Esophagus squamous epithelium (tissue), 4 donors: Measurements from ENCODE around the gene KCNAB1.

Source experiments
- POLR2A ChIP-seq, 4 donors: fragments of 450-650 bp; IDR thresholded peaks; one replicate each; pipeline ENCODE4 v1.6.1; 2017; ENCODE audit warnings: antibody characterized with exemption in 4 of 4, mild to moderate bottlenecking in 4 of 4, moderate library complexity in 3 of 4
- TF ChIP-seq, protein P1 (sequence below), 6 experiments: fragments of 450-650 bp in 4 of 6; fragments of 200-600 bp in 2 of 6; sonication (generic) in 2 of 6; IDR thresholded peaks; one replicate each; pipeline ENCODE4 v1.5.1; 2016 to 2019; ENCODE audit warnings: antibody characterized with exemption in 6 of 6, mild to moderate bottlenecking in 4 of 6, moderate library complexity in 4 of 6

DNA sequence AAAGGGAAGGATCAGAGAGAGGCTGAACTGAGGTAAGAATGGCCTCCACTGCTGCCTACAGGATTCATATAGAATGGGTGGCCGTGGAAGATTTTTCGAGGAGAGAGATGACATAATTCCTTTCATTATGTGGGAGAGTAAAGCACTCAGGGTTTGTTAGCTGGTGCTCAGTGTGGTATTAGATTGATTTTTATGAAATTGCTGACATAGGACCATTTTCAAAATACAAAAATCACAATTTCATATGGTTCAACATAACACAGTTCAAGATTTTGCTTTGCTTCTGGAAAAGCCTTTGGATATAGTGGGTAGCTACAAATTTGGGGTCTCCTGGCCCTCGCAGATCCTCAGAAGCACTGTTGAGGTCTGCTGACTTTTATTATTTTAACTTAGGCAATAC lies 95.4 kb downstream of the KCNAB1 start:
- TF ChIP-seq, protein P1, sequence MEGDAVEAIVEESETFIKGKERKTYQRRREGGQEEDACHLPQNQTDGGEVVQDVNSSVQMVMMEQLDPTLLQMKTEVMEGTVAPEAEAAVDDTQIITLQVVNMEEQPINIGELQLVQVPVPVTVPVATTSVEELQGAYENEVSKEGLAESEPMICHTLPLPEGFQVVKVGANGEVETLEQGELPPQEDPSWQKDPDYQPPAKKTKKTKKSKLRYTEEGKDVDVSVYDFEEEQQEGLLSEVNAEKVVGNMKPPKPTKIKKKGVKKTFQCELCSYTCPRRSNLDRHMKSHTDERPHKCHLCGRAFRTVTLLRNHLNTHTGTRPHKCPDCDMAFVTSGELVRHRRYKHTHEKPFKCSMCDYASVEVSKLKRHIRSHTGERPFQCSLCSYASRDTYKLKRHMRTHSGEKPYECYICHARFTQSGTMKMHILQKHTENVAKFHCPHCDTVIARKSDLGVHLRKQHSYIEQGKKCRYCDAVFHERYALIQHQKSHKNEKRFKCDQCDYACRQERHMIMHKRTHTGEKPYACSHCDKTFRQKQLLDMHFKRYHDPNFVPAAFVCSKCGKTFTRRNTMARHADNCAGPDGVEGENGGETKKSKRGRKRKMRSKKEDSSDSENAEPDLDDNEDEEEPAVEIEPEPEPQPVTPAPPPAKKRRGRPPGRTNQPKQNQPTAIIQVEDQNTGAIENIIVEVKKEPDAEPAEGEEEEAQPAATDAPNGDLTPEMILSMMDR (IDR thresholded peaks at IDR 0.05) = no peak
- TF ChIP-seq POLR2A (IDR thresholded peaks at IDR 0.05) = no peak
